ENCODE data around the gene CRACDL.

GRCh38 chr2:98868548-98869271 is 67.3 kb downstream of the CRACDL start:
- TF ChIP-seq CTCF (optimal IDR thresholded peaks at IDR 0.05 in 1 of 3, IDR thresholded peaks at IDR 0.05 in 1 of 3, conservative IDR thresholded peaks at IDR 0.05 in 1 of 3; ENCODE audit: extremely low read depth in 1 of 3, insufficient read depth in 2 of 3, low read length in 3 of 3) (no peak), EZH2 (IDR thresholded peaks at IDR 0.05; ENCODE audit: low read length) (no peak)

Measured in keratinocyte (primary cell).